RWPE1 (cell line): Measurements from ENCODE around the gene UBE2C.
"Not testable (repeated sequence)": the region's sequence is repeated elsewhere in the genome, so short reads cannot be mapped to it uniquely, and the experiment has no call there.

Experiments
- CTCF ChIA-PET: fragments of 350-600 bp; sonication (Branson Sonifier 250); formaldehyde crosslinking; extraction: SDS; loops from one replicate; lab custom pipeline; 2021; lab: Yijun Ruan, JAX
- POLR2A ChIA-PET: fragments of 400-600 bp; formaldehyde crosslinking; extraction: SDS; loops from one replicate; lab custom pipeline; 2020; ENCODE audit warnings: antibody characterized with exemption; ENCODE audit not compliant: low non-redundant PET; lab: Yijun Ruan, JAX
- DNase-seq: peaks from one replicate; pipeline ENCODE4 v3.0.0; 2012; ENCODE audit warnings: low spot score
- H3K27ac ChIP-seq: fragments of 450-650 bp; 2 replicates; pipeline ENCODE4 v1.5.1; 2017
- TF ChIP-seq, protein P1 (sequence below): fragments of 450-650 bp; conservative IDR thresholded peaks from 2 replicates; pipeline ENCODE4 v1.5.1; 2017; ENCODE audit warnings: low read depth, mild to moderate bottlenecking

The UBE2C gene

GRCh38 chr20:45812157-45813005, at the start of gene UBE2C:
Gene UBE2C (plus strand): TSS chr20:45812644. CDS start chr20:45812696, 52 bp downstream.
- ChIA-PET CTCF (interaction anchor here (0.5 to 1.4 kb wide), 5 partner anchors 10 to 376 kb away, joined by 3 to 9 read pairs (median 5); no protein-coding TSS in a partner anchor), POLR2A (no interaction called here)
- DNase-seq: peak; percentile 100
- peak within 1 kb of the TSS; percentile 86 for H3K27ac ChIP-seq
- TF ChIP-seq, protein P1, sequence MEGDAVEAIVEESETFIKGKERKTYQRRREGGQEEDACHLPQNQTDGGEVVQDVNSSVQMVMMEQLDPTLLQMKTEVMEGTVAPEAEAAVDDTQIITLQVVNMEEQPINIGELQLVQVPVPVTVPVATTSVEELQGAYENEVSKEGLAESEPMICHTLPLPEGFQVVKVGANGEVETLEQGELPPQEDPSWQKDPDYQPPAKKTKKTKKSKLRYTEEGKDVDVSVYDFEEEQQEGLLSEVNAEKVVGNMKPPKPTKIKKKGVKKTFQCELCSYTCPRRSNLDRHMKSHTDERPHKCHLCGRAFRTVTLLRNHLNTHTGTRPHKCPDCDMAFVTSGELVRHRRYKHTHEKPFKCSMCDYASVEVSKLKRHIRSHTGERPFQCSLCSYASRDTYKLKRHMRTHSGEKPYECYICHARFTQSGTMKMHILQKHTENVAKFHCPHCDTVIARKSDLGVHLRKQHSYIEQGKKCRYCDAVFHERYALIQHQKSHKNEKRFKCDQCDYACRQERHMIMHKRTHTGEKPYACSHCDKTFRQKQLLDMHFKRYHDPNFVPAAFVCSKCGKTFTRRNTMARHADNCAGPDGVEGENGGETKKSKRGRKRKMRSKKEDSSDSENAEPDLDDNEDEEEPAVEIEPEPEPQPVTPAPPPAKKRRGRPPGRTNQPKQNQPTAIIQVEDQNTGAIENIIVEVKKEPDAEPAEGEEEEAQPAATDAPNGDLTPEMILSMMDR: no peak

DNA sequence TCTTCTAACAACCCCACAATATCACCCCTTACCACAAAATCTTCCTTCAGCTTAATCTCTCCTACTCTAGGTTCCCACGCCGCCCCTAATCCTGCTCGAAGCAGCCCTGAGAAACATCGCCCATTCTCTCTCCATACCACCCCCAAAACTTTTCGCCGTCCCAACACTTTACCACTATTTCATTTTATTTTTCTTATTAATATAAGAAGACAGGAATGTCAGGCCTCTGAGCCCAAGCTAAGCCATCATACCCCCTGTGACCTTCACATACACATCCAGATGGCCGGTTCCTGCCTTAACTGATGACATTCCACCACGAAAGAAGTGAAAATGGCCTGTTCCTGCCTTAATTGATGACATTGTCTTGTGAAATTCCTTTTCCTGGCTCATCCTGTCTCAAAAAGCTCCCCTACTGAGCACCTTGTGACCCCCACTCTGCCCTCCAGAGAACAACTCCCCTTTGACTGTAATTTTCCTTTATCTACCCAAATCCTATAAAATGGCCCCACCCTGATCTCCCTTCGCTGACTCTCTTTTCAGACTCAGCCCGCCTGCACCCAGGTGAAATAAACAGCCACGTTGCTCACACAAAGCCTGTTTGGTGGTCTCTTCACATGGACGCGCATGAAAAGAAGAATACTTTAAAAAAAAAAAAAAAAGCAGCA, 47.7 kb upstream of the UBE2C start:
- CTCF ChIA-PET: interaction anchor here (0.5 to 0.6 kb wide), 2 partner anchors 19 to 231 kb away, joined by 3 read pairs; no protein-coding TSS in a partner anchor
- H3K27ac ChIP-seq, DNase-seq, POLR2A ChIA-PET: not testable (repeated sequence)

- TF ChIP-seq, protein P1: no peak
- POLR2A ChIA-PET: no interaction called here
- H3K27ac ChIP-seq: no peak overlapping the region
- DNase-seq: no peak
- CTCF ChIA-PET: interaction anchor here (0.5 to 0.6 kb wide), 3 partner anchors 20 to 353 kb away, joined by 3 read pairs; no protein-coding TSS in a partner anchor
Observed at GRCh38 chr20:45765307-45765875, 47.1 kb upstream of the UBE2C start.

GRCh38 chr20:45765980-45766379, 46.5 kb upstream of the UBE2C start:
- CTCF ChIA-PET: interaction anchor here (0.6 kb wide), 1 partner anchor 354 kb away, joined by 3 read pairs; no protein-coding TSS in a partner anchor
- TF ChIP-seq, protein P1: no peak
- DNase-seq: no peak
- H3K27ac ChIP-seq: no peak overlapping the region
- POLR2A ChIA-PET: no interaction called here

- TF ChIP-seq, protein P1: no peak
- CTCF ChIA-PET: interaction anchor here (0.6 to 0.7 kb wide), 2 partner anchors 223 to 657 kb away, joined by 3 to 4 read pairs; no protein-coding TSS in a partner anchor
- no peak overlapping the region for H3K27ac ChIP-seq
- no peak for DNase-seq
- POLR2A ChIA-PET: interaction anchor here (0.7 to 1.0 kb wide), 2 partner anchors 176 to 427 kb away, joined by 4 to 10 read pairs; no protein-coding TSS in a partner anchor
Observed at GRCh38 chr20:45768479-45768878, 44.0 kb upstream of the UBE2C start.

DNA sequence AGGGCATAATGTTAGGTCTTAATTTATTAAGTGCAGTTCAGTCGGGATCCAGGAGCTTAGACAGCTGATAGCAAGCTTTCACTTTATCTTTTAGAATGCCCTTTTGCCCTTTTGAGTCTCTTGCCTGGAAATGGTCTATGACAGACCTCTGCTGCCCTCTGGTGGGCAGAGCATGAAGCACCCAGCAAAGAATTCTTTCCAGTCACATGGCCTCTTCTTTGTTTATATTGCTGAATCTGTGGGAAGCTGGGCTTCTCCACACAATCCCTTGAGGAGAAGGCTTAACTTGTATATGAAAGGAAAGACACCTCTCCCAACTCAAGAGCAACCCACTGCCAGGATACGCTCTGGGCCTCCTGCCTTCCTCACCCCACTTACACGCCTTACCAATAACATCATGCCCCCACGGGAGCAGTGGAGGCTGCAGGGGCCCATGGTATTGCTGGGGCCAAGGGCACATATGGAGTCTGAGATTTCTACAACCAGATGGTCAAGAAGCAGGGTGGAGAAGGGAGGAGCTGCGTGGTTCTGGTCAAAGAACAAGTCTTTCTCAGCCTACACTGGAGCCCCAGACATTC, 41.2 kb upstream of the UBE2C start:
- ChIA-PET POLR2A (interaction anchor here (0.5 to 1.2 kb wide), 3 partner anchors 223 to 600 kb away, joined by 3 to 5 read pairs (median 4); no protein-coding TSS in a partner anchor), CTCF (interaction anchor here (0.5 to 3.2 kb wide), 107 partner anchors 9 to 1447 kb away, joined by 3 to 37 read pairs (median 4); partner anchors contain the start of genes DBNDD2, EPPIN, MATN4 and PIGT)
- H3K27ac ChIP-seq: no peak overlapping the region
- peak; percentile 81 for DNase-seq
- TF ChIP-seq, protein P1: peak; percentile 99
